Esophagus squamous epithelium (tissue), 5 donors: ENCODE data around the gene ARHGAP28. TPM values are rescaled to one million over a fixed set of nuclear protein-coding genes. Genes with fewer than 3 reads are reported as not detected.

Source experiments
- DNase-seq: peaks from one replicate; lab custom pipeline; 2025; lab: John Stamatoyannopoulos, UW
- H3K27ac ChIP-seq, 4 donors: fragments of 200-600 bp; sonication (generic); one replicate each; pipeline ENCODE4 v1.5.1; 2016 to 2019; ENCODE audit warnings: mild to moderate bottlenecking in 1 of 4
- H3K27me3 ChIP-seq, 4 donors: fragments of 200-600 bp; sonication (generic); 1 replicate in 3 of 4; 2 replicates in 1 of 4; pipeline versions ENCODE4 v1.5.1 to v1.6.0; 2017 to 2021; ENCODE audit warnings: antibody characterized with exemption in 1 of 4
- H3K36me3 ChIP-seq, 3 donors: fragments of 200-600 bp; sonication (generic); one replicate each; pipeline ENCODE4 v1.5.1; 2016 to 2019
- H3K4me1 ChIP-seq, 3 donors: fragments of 200-600 bp; sonication (generic); one replicate each; pipeline ENCODE4 v1.5.1; 2017 to 2019
- H3K4me3 ChIP-seq, 4 donors: fragments of 200-600 bp; sonication (generic); 1 replicate in 3 of 4; 2 replicates in 1 of 4; pipeline ENCODE4 v1.5.1; 2016 to 2019; ENCODE audit warnings: mild to moderate bottlenecking in 2 of 4, moderate library complexity in 1 of 4
- H3K9me3 ChIP-seq, 3 donors: fragments of 200-600 bp; sonication (generic); one replicate each; pipeline ENCODE4 v1.5.1; 2016 to 2019
- CTCF ChIP-seq, 6 experiments: fragments of 450-650 bp in 4 of 6; fragments of 200-600 bp in 2 of 6; sonication (generic) in 2 of 6; IDR thresholded peaks; one replicate each; pipeline ENCODE4 v1.5.1; 2016 to 2019; ENCODE audit warnings: antibody characterized with exemption in 6 of 6, mild to moderate bottlenecking in 4 of 6, moderate library complexity in 4 of 6
- POLR2A ChIP-seq, 4 donors: fragments of 450-650 bp; IDR thresholded peaks; one replicate each; pipeline ENCODE4 v1.6.1; 2017; ENCODE audit warnings: antibody characterized with exemption in 4 of 4, mild to moderate bottlenecking in 4 of 4, moderate library complexity in 3 of 4
- WGBS, 2 donors: methylation state at CpG; one replicate each; pipeline ENCODE4 v1.1.5; 2018; 5-methylcytosine and 5-hydroxymethylcytosine counted together
- intact Hi-C: fragments of 100-400 bp; cut with DNase I; formaldehyde crosslinking; loops from one replicate; pipeline ENCODE4 v1.15.0; 2022
- total RNA-seq, 4 donors: library from RNA; depleted of rRNA; stranded (reverse); fragments of >200 nt; gene quantifications; one replicate each; pipeline ENCODE4 v1.1.0, GENCODE V29; 2016
- donor health status: DM: yes; HTN: yes; CAD: no.

Gene ARHGAP28
- total RNA-seq, 4 donors from 2014 or later, result 1.2 to 4.8 (median 3.4) TPM

GRCh38 chr18:6718267-6718666 is 11.2 kb upstream of the ARHGAP28 start:
- H3K27me3 ChIP-seq, result no peaks in the 10 kb centered on the region
- H3K27ac ChIP-seq, result no peak overlapping the region
- no peaks in the 10 kb centered on the region for H3K4me1 ChIP-seq
- DNase-seq, result no peak
- WGBS, 2 donors, result 77 to 81% methylated on average over 2 of the region's 2 CpGs
- no peak for TF ChIP-seq POLR2A (IDR thresholded peaks at IDR 0.05)
- TF ChIP-seq CTCF (IDR thresholded peaks at IDR 0.05), result no peak
- intact Hi-C loops, result no loop called here
- no peaks in the 10 kb centered on the region for H3K9me3 ChIP-seq
- no peak overlapping the region for H3K4me3 ChIP-seq
- no peaks in the 10 kb centered on the region for H3K36me3 ChIP-seq

GRCh38 chr18:6719098-6719846 is 10.2 kb upstream of the ARHGAP28 start:
- intact Hi-C loops, result no loop called here

GRCh38 chr18:6719910-6720683 is 9.4 kb upstream of the ARHGAP28 start:
- Histone ChIP-seq H3K27me3 (no peaks in the 10 kb centered on the region), H3K4me1 (no peaks in the 10 kb centered on the region), H3K27ac (no peak overlapping the region), H3K9me3 (no peaks in the 10 kb centered on the region), H3K36me3 (no peaks in the 10 kb centered on the region), H3K4me3 (no peak overlapping the region)
- DNase-seq, result no peak
- TF ChIP-seq POLR2A (IDR thresholded peaks at IDR 0.05) (no peak), CTCF (IDR thresholded peaks at IDR 0.05) (no peak)
- intact Hi-C loops, result no loop called here
- 0 to 31% methylated on average over 1 of the region's 1 CpG for WGBS, 2 donors

More at GRCh38 chr18:6719098-6719846, 10.2 kb upstream of the ARHGAP28 start:
- 56 to 68% methylated on average over 4 of the region's 4 CpGs for WGBS, 2 donors
- TF ChIP-seq CTCF (IDR thresholded peaks at IDR 0.05) (no peak), POLR2A (IDR thresholded peaks at IDR 0.05) (no peak)
- Histone ChIP-seq H3K27me3 (no peaks in the 10 kb centered on the region), H3K4me1 (no peaks in the 10 kb centered on the region), H3K36me3 (no peaks in the 10 kb centered on the region), H3K4me3 (no peak overlapping the region), H3K27ac (no peak overlapping the region), H3K9me3 (no peaks in the 10 kb centered on the region)
- DNase-seq, result no peak

- Histone ChIP-seq H3K27ac (no peak overlapping the region), H3K9me3 (no peaks in the 10 kb centered on the region), H3K36me3 (no peaks in the 10 kb centered on the region), H3K27me3 (no peaks in the 10 kb centered on the region), H3K4me1 (no peaks in the 10 kb centered on the region), H3K4me3 (no peak overlapping the region)
- DNase-seq, result no peak
- WGBS, 2 donors, result 65 to 79% methylated on average over 1 of the region's 1 CpG
- TF ChIP-seq CTCF (IDR thresholded peaks at IDR 0.05), result no peak
- no peak for TF ChIP-seq POLR2A (IDR thresholded peaks at IDR 0.05)
- intact Hi-C loops, result no loop called here
Observed at GRCh38 chr18:6721755-6722154, 7.8 kb upstream of the ARHGAP28 start.

GRCh38 chr18:6722690-6723089 is 6.8 kb upstream of the ARHGAP28 start:
- Histone ChIP-seq H3K4me1 (no peaks in the 10 kb centered on the region), H3K9me3 (no peaks in the 10 kb centered on the region), H3K27me3 (no peaks in the 10 kb centered on the region), H3K36me3 (no peaks in the 10 kb centered on the region), H3K27ac (no peak overlapping the region), H3K4me3 (no peak overlapping the region)
- TF ChIP-seq POLR2A (IDR thresholded peaks at IDR 0.05) (no peak), CTCF (IDR thresholded peaks at IDR 0.05) (no peak)
- 80% methylated on average over 4 of the region's 4 CpGs for WGBS, 2 donors
- intact Hi-C loops, result no loop called here
- DNase-seq, result no peak
